ENCODE data around the gene AKT3. TPM values are rescaled to one million over a fixed set of nuclear protein-coding genes. Genes with fewer than 3 reads are reported as not detected.

AKT3 gene
- total RNA-seq, 1 experiment from 2014 or later, result 11.8 TPM

DNA sequence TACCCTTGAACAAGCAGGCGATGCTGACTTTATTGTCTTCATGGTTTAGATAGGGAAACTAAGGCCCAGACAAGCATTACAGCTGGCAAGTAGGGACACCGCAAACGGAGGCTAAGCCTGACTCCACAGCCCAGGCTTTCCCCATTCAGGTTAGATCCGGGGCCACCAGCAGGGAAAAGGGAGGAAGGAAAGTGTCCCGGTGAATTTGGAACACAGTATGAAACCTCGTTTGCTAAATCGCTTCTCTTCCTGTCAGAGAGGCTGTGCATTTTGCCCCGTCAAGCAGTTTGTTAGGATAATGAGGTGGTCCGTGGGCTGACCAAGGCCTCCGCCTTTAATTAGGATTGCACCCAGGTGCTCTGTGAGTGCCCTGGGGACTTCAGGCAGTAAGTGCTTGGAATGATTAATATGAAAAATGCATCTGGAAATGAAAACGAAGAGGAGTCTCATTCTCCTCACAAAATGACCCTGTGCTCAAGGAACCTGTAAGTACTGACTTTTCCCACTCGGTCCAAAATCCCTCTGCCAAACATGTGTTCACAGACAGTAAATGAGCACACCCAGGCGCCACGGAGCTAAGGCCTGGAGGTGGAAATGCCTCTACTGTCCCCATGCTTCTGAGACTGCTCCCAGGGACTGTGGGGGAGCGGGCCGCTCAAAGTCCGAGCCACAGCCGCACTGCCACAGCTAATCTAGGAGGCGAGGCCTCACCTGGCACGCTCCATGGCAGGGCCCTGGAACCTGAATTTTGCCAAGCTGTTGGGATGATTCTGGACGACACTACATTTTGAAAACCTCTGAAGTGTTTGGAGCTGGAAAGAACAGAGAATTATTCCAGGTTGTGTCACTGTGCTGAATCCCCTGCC, 360.1 kb downstream of the AKT3 start:
- no peak for DNase-seq (ENCODE audit: low spot score)

DNA sequence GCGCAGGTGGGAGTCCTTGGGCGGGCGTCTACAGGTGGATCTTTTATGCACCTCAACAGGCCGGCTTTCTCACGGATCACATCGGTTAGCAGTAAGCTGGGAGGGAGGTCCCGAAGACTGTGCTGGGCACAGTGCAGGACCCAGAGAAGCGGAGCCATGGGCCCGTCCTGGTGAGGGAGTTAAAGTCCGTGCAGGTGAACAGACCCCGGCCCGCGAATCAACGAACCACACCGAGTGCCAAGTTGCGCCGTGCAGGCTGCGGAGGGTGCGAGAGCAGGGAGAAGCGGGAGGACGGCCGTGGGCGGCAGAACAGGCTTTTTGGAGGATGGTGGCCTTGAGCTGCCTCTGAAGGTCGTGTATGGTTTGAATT, 360.9 kb downstream of the AKT3 start:
- DNase-seq (ENCODE audit: low spot score), result no peak

DNA sequence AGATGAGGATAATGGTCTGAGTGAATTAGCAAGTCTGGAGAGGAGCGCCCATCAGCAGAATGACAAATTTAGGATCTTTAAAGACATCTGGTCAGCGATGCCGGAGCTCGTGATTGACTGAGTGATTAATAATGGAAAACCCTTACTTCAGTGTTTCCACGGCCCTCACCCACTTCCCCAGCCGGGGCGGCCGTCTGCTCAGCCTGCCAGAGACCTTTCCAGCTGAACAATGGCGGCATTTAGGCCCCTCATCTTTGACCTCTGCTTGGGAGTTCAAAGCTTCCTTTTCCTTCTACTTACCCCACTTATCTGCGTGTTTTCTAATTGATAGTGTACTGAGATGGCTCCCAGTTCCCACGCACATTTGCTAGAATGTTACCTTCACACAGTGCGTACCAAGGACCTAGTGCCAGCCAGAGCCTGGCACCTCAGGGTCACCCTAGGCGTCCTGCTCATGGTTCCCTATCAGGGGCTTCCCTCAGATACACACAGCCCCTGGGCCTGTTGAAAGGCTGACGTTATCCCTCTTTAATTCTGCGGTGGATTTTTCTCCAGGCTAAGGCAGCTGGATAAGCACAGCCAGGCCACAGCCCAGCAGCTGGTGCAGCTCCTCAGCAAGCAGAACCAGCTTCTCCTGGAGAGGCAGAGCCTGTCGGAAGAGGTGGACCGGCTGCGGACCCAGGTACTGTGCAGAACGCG, 361.4 kb downstream of the AKT3 start:
- DNase-seq (ENCODE audit: low spot score), result no peak

DNA sequence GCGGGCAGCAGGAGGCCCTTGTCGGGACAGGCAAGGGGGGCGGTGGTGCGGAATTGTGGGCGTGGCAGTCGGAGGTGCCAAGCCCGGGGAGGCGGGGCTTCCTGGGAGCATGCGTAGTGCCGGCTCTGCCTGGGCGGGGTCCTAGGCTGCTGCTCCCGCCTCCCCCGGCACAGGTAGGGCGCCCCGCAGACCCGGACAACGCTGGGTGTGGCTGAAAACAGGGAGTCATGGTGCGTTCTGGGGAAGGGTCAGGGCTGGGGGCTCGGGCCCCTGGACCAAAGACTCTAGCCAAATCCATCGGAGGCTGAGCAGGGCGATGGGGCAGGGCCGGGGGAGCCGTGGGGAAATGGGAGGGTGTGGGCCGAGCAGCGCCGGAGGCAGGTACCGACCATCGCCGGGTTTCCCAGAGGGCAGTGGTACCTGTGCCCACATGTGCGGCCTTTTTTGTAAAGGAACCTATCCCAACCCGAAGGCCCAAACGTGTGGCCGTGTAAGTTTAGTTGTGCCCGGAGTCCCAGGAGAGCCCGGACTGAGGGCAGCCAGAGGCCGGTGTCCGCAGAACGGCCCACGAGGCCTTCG, 362.3 kb downstream of the AKT3 start:
- DNase-seq (ENCODE audit: low spot score), result no peak

DNA sequence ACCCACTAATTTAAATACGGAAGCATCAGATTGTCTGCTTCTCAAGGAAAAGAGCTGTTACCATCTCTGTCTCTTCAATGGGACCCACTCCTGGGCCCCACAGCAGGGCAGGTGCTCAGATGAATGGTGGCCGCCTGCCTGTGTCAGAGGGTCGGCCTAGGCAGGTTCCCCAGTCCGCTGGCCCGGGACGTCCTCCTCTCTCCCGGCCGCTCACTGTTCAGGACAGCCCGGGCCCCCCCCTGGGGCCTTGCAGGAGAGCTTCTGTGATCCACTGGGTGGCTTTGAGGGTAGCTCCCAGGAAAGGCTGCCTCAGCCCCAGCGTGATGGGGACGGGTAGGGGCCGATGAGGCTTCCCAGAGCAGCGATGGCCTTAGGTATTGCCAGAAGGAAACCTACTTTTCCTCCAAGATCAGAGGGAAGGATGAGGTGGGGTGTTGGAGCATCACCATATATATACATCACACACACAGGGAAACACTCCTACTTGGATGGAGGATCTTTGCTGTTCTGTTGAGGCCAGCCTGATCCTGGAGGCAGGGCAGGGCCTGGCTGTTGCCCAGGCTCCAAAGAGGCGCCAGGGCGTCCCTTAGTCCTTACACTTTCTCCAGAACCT, 362.9 kb downstream of the AKT3 start:
- DNase-seq (ENCODE audit: low spot score), result no peak

DNA sequence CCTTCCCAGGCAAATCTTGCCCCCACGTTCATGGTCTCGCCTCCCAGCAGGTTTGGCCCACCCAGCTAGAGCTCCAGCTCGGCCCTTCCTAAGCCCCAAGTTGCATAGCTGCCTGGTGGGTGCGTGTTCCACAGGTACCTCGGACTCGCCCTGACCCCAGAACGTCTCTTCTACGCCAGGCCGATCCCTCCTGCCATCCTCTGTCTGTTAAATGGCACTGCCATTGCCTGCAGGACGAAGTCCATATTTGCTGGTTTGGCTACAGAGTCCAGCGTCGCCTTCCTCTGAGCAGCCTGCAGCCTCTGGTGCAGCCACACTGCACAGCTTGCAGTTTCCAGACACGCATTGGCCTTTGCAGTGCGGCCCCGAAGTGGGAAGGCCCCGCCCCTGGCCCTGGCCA, 366.1 kb downstream of the AKT3 start:
- DNase-seq (ENCODE audit: low spot score), result no peak

DNA sequence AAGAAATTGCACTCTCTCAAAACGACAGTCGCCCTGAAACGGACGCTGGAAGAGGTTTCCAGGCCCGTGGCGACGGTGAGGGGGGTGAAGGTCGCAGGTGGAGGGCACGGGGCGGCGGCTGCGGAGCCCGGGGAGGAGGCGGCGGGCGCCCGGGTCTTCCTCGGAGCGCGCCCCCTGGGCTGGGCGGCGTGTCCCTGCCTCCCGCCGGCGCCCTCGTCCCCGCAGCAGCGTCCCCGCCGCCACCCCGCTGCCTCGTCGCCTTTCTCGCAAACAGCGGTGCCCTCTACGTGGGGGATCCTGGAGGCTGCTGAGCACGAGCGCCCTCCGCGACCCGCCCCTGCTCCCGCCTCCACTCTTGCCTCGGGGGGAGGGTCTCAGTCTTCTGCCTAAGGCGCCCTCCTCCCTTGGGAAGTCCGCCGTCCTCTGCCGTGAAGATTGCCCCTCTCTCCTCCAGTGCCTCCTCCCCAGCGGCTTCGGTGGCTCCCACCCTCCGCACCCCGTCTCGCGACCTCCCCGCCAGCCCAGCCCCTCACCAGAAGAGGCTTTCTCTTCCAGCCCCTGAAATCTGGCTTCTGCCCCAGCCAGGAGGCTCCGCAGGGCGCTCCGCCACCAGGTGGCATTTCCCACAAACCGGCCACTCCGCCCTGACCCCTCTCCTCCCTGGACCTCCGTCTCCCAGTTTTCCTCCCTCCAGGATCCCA, 366.8 kb downstream of the AKT3 start:
- DNase-seq (ENCODE audit: low spot score), result no peak

DNA sequence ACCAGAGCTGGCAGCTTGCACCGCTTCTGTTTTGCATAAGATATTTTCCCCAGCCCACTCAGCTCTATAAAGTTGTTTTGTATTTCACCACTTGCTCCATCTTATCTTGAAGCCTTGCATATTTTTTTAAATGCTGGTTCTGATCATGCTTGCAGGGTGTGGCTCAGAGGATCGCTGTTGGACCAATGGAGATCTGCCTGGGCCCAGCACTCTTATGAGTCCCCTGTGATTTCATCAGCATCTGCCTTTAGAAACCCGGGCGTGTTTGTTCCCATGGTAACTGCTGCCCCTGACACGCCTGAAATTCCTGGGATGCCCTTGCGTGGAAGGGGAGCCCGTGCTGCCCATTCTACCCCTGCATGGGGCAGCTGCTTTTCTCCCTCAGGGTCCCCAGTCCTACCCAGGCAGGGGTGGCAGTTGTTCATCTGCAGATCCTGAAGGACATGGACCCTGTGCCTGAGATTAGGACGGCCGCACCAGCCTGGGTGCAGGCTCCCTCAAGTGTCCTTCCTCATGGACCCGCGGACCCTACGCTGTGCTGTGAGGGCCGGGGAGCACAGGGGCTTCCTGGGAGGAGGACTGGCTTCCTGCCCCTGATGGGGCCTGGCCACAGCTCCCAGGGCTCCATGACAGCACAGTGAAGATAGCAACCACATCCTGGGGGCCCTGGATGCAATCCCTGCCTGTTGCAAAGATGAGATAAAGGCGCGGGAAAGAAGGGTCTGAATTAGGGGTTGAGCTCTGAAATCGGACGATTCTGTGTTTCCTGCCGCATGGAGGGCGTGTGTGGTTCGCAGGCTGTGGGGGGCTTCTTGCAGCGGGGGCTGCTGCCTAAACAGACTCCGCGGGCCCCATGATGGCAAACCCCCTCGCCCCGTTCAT, 367.7 kb downstream of the AKT3 start:
- DNase-seq (ENCODE audit: low spot score), result no peak

DNA sequence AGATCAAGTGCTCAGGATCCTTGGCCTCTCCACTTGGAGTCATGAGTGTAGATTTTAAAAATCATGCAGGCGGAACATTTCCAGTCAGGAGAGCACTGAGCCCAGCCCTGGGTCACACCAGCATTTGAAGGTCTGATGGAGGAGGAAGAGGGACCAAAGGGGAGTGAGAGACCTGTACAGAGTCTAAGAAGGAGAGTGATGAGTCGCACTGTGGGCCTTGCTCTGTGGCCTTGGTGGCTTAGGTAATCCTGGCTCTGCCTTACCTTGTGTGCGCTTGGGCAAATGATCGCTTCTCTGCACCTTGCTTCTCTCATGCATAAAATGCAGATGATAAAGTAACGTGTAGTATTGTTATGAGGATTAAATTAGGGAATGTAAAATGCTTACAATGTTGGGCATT, 368.9 kb downstream of the AKT3 start:
- DNase-seq (ENCODE audit: low spot score), result no peak

DNA sequence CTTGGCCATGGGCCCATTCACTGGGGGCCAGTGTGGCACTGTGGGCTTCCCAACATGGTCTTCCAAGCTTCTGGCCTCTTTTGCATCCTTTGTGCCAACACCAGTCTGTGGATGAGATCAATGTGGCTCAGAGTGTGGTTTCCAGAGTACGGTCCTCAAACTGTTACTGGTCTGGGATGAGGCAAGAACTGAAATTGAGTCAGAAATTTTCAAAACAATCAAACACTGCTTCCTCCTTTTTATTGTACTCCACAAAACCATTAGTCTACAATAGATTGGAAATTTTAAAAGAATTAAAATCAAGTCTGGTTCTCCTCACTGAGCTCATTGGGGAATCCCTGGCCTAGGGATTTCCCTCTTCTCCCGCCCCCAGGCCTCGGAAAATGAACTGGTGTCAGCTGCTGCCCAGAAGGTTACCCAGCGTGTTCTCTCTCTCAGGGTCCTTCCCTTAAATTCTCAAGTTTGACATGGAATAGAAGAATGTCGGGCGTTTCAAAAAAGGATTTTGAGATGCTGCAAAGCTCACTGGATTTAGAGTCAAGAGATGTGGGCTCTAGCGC, 372.2 kb downstream of the AKT3 start:
- DNase-seq (ENCODE audit: low spot score), result no peak

DNA sequence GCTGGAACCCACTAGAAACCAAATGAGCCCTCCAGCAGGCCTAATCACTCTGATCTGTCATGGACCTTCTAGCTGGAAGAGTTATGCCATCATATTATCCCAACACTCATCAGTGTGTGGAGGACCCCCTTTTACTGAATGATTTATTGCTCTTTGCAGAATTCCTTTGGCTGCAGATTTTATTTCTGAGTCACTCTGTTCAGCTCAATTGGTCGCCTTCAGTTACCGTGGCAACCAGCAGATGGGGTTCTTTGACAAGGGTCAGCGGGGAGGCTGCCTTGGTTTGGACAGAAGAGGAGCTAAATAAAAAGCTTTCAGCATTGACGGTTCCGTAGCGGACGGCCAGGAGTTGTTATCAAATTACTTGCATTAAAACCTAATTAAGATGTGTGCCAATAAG, 374.1 kb downstream of the AKT3 start:
- DNase-seq (ENCODE audit: low spot score), result no peak

DNA sequence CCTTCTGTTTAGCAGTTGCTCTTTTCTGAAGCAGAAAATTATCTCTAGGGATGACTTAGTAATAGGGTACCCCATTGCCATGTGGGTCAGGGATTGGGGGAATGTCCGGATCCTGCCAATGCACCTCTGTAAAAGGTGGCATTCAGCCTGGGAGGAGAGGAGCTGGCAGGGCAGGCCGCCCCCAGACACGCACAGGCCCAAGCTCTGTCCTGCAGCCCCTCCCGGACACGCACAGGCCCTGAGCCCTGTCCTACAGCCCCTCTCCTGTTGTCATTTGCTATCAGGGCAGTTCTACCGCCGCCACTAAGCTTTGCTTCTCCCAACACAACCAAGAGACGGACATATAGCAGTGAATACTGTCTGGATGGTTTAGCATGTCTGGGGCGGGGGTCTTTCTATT, 375.1 kb downstream of the AKT3 start:
- no peak for DNase-seq (ENCODE audit: low spot score)

DNA sequence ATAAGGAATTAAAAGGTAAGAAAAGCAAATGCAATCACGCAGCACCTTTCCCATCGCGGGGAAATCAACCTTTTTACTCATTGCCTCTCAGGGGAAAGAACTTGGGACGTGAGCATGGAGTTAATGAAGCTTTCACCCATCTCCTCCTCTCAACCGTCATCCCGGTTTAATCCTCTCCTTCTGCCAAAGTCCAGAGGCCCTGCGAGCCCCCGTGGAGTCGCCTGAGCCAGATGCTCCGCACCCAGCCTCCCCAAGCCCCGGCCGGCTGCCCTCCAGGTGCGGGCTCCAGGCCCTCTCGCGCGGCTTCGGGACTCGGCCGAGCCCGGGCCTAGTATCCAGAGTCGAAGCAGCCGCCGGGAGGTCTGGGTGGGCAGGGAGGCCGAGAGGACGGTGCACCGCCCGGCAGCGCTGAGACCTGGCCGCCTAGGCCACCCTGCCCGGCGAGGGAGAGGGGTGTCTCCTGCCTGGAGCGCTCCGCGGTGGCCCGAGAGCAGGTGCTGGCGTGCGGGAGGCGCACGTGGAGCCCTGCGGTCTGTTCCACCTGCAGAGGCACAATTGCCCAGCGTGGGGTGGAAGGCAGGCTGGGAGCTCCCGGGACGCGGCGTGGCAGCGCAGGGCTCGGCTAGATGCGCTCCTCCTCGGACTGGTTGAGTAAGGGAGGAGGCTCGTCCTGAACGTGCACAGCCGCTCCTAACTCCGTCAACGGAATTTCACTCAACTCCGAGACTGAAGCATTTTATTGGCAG, 375.7 kb downstream of the AKT3 start:
- no peak for DNase-seq (ENCODE audit: low spot score)

DNA sequence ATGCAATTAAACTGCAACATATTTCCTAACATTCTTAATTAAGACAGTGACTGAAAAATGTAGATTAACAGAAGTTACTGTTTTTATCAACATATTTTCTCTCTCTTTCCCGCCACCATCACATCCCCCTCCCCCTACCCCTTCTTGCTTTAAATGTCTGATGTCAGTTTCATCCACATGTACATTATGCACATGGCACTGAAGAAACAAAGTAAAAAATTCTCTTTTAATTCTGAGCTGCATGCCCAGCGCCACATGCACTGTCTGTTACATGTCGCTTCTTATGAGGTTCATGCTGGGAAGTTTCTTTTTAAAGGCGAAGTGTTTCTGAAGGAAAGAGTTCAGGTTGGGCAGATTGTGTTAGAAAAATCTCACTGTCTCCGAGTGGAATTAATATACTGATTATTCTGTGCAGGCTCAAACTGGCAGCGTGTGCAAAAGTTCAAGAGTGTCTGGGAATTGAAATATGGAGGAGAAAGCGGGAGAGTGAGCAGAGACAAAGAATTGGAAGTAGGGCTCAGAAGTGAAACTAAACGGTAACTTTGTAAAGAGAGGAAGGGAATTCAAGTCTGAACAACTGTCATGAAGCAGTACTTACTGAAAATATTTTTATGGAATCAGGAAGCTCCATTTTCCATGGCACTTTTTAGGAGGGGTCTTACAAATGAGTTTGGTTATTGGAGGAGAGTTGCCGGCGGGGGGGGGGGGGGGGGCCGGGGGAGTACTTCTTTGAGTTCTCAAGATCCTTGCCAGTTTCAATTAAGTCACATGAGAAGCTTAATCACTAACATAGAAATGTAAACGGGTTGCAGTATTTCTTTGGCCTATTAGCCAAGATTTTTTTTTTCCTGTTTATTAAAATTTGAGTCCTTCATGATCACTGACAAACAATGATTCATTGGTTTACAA, 376.6 kb downstream of the AKT3 start:
- no peak for DNase-seq (ENCODE audit: low spot score)

DNA sequence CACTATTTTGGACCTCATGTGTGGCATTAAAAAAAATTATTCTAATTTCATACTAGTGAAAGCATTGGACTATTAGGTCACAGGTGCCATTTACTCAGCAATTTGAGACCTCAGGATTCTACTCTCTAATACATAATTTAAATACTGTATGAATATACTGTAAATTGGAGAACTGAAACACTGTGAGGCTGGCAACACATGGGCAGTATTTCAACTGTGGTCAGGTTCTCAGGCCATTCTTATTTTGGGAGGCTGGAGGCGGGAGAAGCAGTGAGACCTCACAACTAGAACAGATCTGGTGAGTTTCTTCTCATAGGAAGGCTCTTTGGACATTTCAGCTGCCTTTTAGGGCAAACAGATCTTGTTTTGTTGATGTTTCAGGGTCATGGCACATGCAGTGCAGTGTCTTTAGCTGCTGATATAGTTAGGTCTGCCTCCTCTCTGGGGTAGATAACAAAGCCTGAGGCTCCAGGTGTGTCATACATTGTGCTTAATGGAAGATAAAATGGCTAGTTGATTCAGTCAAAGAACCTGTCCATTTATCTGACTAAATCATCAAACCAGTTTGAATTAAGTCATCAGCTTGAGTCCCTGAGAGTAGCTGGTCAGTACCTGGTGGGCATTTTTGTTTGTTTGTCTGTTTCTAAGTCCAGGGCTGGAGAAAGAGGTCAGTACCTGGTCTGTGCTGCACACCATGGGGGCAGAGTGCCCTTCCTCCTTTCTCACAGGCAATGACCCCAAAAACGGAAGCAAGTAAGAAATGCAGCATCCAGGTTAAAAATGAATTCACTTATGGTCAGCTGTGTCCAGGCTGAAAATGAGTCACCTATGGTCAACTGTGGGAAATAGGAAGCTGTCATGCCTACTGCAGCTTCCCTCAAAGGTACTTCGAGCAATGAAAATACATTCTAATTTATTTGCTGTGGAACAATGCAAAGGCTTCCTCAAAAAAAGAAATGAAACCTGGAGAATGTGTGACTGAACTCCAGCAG, 378.0 kb downstream of the AKT3 start:
- no peak for DNase-seq (ENCODE audit: low spot score)

DNA sequence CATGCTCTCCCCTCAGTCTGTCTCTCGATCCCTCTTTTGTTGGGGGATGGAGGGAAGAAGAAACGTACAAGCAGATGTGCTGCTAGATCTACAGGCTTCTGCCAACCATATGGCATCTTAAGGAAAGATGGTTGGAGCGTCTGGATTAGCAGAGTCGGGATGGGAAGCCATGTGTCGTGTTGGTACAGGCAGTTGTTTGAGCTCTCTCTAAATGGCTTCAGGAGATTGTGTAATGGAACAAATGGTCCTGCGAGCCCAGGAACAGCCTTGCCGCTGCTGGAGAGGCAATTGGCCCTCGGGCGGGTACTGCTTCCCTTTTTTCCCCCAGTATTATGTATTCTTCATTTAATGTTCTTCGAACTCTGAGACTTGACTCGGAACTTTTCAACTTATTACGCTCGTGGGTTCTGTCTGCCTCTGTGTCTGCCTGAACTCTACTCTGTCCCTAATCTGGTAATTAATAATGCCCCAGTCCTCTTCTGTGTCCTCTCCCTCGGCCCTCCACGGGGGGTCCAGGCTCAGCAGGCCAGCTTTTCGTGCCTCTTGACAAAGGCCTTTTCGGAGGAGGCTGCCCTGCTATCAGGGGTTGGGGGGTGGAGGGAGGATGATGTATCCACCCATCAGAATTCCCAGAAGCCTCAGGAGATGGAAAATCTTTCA, 378.9 kb downstream of the AKT3 start:
- DNase-seq (ENCODE audit: low spot score), result no peak

DNA sequence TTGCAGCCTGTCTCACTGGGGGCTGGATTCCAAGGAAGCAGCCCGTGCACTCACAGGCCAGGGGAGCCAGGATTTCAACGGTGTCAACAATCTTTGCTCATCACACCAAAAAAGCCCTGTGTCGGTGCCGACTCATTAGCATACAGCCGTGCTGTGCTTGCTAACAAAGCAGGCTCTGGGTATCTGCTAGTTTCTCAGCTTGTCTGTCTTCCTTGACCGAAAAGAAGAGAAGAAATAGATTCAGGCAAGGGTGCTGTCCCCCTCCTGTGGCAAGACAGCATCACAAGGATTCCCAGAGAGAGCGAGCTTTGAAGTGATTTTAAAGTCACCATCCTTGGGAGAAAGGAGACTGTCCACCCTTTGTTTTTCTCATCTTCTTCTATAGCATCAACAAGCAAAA, 379.5 kb downstream of the AKT3 start:
- DNase-seq (ENCODE audit: low spot score), result no peak

Measured in H4 (cell line).